CD4-positive, alpha-beta memory T cell (primary cell): Measurements from ENCODE around the gene KRTAP10-4. TPM values are rescaled to one million over a fixed set of nuclear protein-coding genes. Genes with fewer than 3 reads are reported as not detected.

ENCODE experiments used
- CTCF ChIA-PET: fragments of 350-600 bp; sonication (Branson Sonifier 250); formaldehyde crosslinking; loops from one replicate; lab custom pipeline; 2021; ENCODE audit warnings: inconsistent platforms; ENCODE audit not compliant: partially characterized antibody; lab: Charles Lee
- POLR2A ChIA-PET: fragments of 350-600 bp; sonication (Branson Sonifier 250); formaldehyde crosslinking; loops from one replicate; lab custom pipeline; 2021; ENCODE audit not compliant: partially characterized antibody; lab: Charles Lee
- DNase-seq, 5 donors: peaks; one replicate each; pipeline versions ENCODE4 v3.0.0 to v3.0.0-alpha.2; 2020 to 2022; ENCODE audit warnings: mixed read lengths in 1 of 5
- H3K27ac ChIP-seq: one replicate; pipeline ENCODE4 v1.7.0; 2013; ENCODE audit warnings: low read depth, low read length
- H3K27me3 ChIP-seq: 2 replicates; pipeline ENCODE4 v1.7.0; 2013; ENCODE audit warnings: mild to moderate bottlenecking, low read length, moderate library complexity; ENCODE audit not compliant: insufficient read depth
- H3K36me3 ChIP-seq: 2 replicates; pipeline ENCODE4 v1.7.0; 2013; ENCODE audit warnings: mild to moderate bottlenecking, low read length, moderate library complexity; ENCODE audit not compliant: insufficient read depth
- H3K4me1 ChIP-seq: 2 replicates; pipeline ENCODE4 v1.7.0; 2013; ENCODE audit warnings: mild to moderate bottlenecking, low read length, moderate library complexity; ENCODE audit not compliant: insufficient read depth
- H3K4me3 ChIP-seq, 2 donors: one replicate each; pipeline ENCODE4 v1.7.0; 2013; ENCODE audit warnings: low read length in 2 of 2, mild to moderate bottlenecking in 1 of 2
- H3K9me3 ChIP-seq, 2 donors: one replicate each; pipeline ENCODE4 v1.7.0; 2013; ENCODE audit warnings: low read length in 2 of 2, control low read depth in 1 of 2; ENCODE audit not compliant: control insufficient read depth in 1 of 2
- H3K27ac Mint-ChIP-seq, 7 donors: one replicate each; pipeline ENCODE4 v1.8.0; 2020 to 2021; ENCODE audit warnings: mixed read lengths in 7 of 7, mild to moderate bottlenecking in 6 of 7, inconsistent platforms in 3 of 7, moderate library complexity in 3 of 7
- H3K27me3 Mint-ChIP-seq, 2 donors: one replicate each; pipeline ENCODE4 v1.8.0; 2020 to 2021; ENCODE audit warnings: mixed read lengths in 2 of 2
- H3K36me3 Mint-ChIP-seq, 2 donors: one replicate each; pipeline ENCODE4 v1.8.0; 2020 to 2021; ENCODE audit warnings: mixed read lengths in 2 of 2, inconsistent platforms in 1 of 2, mild to moderate bottlenecking in 1 of 2
- H3K4me1 Mint-ChIP-seq, 4 donors: one replicate each; pipeline ENCODE4 v1.8.0; 2020 to 2021; ENCODE audit warnings: mixed read lengths in 4 of 4, mild to moderate bottlenecking in 1 of 4
- H3K4me3 Mint-ChIP-seq, 8 donors: one replicate each; pipeline ENCODE4 v1.8.0; 2020 to 2021; ENCODE audit warnings: mixed read lengths in 8 of 8, mild to moderate bottlenecking in 7 of 8, moderate library complexity in 6 of 8, inconsistent platforms in 3 of 8
- H3K9me3 Mint-ChIP-seq, 8 donors: one replicate each; pipeline ENCODE4 v1.8.0; 2020 to 2021; ENCODE audit warnings: mixed read lengths in 8 of 8, mild to moderate bottlenecking in 5 of 8, inconsistent platforms in 3 of 8, moderate library complexity in 1 of 8
- intact Hi-C: fragments of 100-400 bp; cut with micrococcal nuclease; formaldehyde crosslinking; loops from one replicate; pipeline ENCODE4 v1.15.1; 2023
- polyA plus RNA-seq, 2 donors: library from polyadenylated mRNA; unstranded; fragments of 300-500 nt; fragmentation: Illumina TruSeq; gene quantifications; one replicate each; pipeline ENCODE4 v1.2.3, GENCODE V29; 2021
- total RNA-seq, 2 experiments: library from RNA; stranded (reverse); gene quantifications; one replicate each; pipeline ENCODE4 v1.2.3, GENCODE V29; 2021

KRTAP10-4 gene
- total and polyA plus RNA-seq, 4 experiments from 2014 or later = not detected

DNA sequence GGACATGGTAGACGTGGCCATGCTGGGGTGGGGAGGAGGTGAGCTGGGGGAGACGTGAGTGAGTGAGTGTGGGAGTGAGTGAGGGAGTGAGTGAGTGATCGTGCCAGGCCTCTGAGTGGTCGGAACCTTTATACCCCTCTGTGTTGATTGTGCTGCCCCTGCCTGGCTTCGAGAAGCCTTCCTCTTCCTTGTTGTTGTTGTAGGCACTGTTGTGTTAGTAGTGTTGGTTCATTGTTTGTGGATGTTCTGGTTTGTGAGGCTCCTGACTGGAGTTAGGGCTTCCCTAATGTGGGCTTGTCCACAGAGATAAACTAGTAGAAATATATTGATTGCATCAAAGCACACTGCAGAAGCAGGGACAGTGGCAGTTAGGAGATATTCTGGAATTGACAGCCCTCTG, 14.8 kb upstream of the KRTAP10-4 start, which contains the start of gene KRTAP10-3:
Gene KRTAP10-3, minus strand, starts transcription at position 101 of the 400 bp plus-strand sequence. Its CDS starts 80 bp downstream, at position 21.
- H3K27me3 ChIP-seq = no peaks in the 10 kb centered on the region
- intact Hi-C loops = no loop called here
- no peaks in the 10 kb centered on the region for H3K4me1 Mint-ChIP-seq
- POLR2A ChIA-PET = no interaction called here
- H3K27ac Mint-ChIP-seq = peak within 1 kb of the TSS in 3 of 7 donors; percentile 17 to 79 (median 62)
- H3K27ac ChIP-seq = no peak within 1 kb of the TSS
- H3K4me3 Mint-ChIP-seq = no peak within 1 kb of the TSS
- H3K9me3 Mint-ChIP-seq = peaks cover 2 to 44% (median 25%) of the 10 kb centered on the region in 8 donors
- CTCF ChIA-PET = no interaction called here
- H3K4me1 ChIP-seq = no peaks in the 10 kb centered on the region
- peaks cover 0 to 4% of the 10 kb centered on the region in 2 donors for H3K27me3 Mint-ChIP-seq
- no peaks in the 10 kb centered on the region for H3K36me3 ChIP-seq
- no peak within 1 kb of the TSS for H3K4me3 ChIP-seq
- DNase-seq = no peak
- H3K36me3 Mint-ChIP-seq = peaks cover 2 to 3% of the 10 kb centered on the region in 2 donors
- no peaks in the 10 kb centered on the region for H3K9me3 ChIP-seq

DNA sequence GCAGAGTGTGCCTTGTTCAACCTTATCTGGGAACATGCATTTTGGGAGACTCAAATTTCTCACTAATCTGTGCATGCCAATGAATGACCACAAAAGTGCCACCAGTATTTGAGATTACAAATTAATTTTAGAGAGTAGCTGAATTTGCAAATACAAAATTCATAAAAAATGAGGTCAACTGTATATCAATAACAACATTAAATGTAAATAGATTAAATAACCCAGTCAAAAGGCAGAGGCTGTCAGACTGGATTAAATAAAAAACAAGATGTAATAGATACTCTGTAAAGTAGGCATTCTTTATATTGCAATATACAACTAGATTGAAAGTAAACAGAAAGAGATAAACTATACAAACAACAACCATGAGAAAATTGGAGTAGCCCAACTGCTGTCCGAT, 9.4 kb upstream of the KRTAP10-4 start:
- ChIA-PET POLR2A (interaction anchor here (0.7 kb wide), 1 partner anchor 17 kb away, joined by 3 read pairs; no protein-coding TSS in a partner anchor), CTCF (interaction anchor here (1.2 kb wide), 1 partner anchor 179 kb away, joined by 3 read pairs; no protein-coding TSS in a partner anchor)
- no peak for DNase-seq
- Mint-ChIP-seq H3K4me1 (peaks cover 9 to 14% (median 11%) of the 10 kb centered on the region in 4 donors), H3K36me3 (peaks cover 2 to 3% of the 10 kb centered on the region in 2 donors), H3K4me3 (no peak overlapping the region), H3K27ac (peak overlapping the region in 1 of 7 donors; percentile 23), H3K27me3 (peaks cover 0 to 1% of the 10 kb centered on the region in 2 donors), H3K9me3 (peaks cover 2 to 36% (median 28%) of the 10 kb centered on the region in 8 donors)
- H3K27me3 ChIP-seq = no peaks in the 10 kb centered on the region
- H3K27ac ChIP-seq = no peak overlapping the region
- no peaks in the 10 kb centered on the region for H3K9me3 ChIP-seq
- peaks cover 13% of the 10 kb centered on the region for H3K4me1 ChIP-seq
- intact Hi-C loops = no loop called here
- H3K4me3 ChIP-seq = no peak overlapping the region
- no peaks in the 10 kb centered on the region for H3K36me3 ChIP-seq

DNA sequence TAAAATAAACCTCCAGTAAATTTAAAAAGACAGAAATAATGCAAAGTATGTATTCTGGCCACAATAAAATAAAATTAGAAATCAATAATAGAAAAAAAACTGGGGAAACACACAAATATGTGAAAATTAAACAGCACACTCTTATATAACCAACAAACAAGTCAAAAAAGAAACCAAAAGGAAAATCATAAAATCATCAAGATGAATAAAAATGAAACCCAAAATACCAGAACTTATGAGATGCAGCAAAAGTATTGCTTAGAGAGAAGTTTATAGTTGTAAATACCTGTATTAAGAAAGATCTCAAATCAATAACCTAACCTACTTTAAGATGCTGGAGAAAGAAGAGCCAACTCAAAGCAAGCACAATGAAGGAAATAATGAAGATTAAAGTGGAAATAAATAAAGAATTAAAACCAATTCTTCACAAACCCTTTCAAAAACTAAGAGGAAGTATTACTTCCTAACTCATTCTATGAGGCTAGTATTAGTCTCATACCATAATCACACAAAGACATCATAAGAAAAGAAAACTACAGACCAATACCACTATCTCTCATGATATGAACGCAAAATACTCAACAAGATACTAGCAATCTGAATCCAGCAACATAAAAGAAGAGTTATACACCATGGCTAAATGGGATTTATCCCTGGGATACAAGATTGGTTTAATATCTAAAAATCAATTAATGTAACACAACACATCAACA, 8.5 kb upstream of the KRTAP10-4 start:
- no peaks in the 10 kb centered on the region for H3K27me3 ChIP-seq
- no peak overlapping the region for H3K27ac ChIP-seq
- Mint-ChIP-seq H3K27ac (peak overlapping the region; percentile 23 to 94 (median 65)), H3K4me3 (peak overlapping the region in 6 of 8 donors; percentile 29 to 60 (median 48)), H3K4me1 (peaks cover 10 to 14% (median 11%) of the 10 kb centered on the region in 4 donors), H3K27me3 (peaks cover 0 to 1% of the 10 kb centered on the region in 2 donors), H3K9me3 (peaks cover 2 to 31% (median 24%) of the 10 kb centered on the region in 8 donors), H3K36me3 (peaks cover 2 to 3% of the 10 kb centered on the region in 2 donors)
- DNase-seq = peak in 1 of 5 donors; percentile 16
- CTCF ChIA-PET = interaction anchor here (1.2 kb wide), 1 partner anchor 178 kb away, joined by 3 read pairs; no protein-coding TSS in a partner anchor
- intact Hi-C loops = no loop called here
- peaks cover 13% of the 10 kb centered on the region for H3K4me1 ChIP-seq
- H3K4me3 ChIP-seq = no peak overlapping the region
- no peaks in the 10 kb centered on the region for H3K9me3 ChIP-seq
- POLR2A ChIA-PET = no interaction called here
- H3K36me3 ChIP-seq = no peaks in the 10 kb centered on the region

DNA sequence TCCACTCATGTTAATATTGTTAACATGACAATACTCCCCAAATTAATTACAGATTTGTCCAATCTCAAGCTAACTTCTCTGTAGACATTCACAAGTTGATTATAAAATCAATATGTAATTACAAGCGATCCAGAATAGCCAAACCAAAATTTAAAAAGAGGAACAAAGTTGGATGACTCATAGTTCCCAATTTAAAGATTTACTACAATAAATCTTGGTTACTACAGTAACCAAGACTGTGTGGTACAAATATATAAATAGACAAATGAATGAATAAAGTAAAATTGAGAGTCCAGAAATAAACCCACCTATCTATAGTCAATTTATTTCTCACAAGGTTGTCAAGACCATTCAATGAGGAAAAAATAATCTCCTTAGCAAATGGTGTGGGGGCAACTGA, 7.1 kb upstream of the KRTAP10-4 start:
- no peaks in the 10 kb centered on the region for H3K9me3 ChIP-seq
- peaks cover 0 to 3% of the 10 kb centered on the region in 2 donors for H3K36me3 Mint-ChIP-seq
- intact Hi-C loops = no loop called here
- H3K27ac Mint-ChIP-seq = no peak overlapping the region
- H3K27me3 Mint-ChIP-seq = peaks cover 1 to 2% of the 10 kb centered on the region in 2 donors
- peaks cover 2 to 20% (median 16%) of the 10 kb centered on the region in 8 donors for H3K9me3 Mint-ChIP-seq
- POLR2A ChIA-PET = no interaction called here
- no peaks in the 10 kb centered on the region for H3K27me3 ChIP-seq
- CTCF ChIA-PET = no interaction called here
- no peak overlapping the region for H3K4me3 ChIP-seq
- peaks cover 13% of the 10 kb centered on the region for H3K4me1 ChIP-seq
- no peak overlapping the region for H3K27ac ChIP-seq
- H3K4me3 Mint-ChIP-seq = no peak overlapping the region
- H3K36me3 ChIP-seq = no peaks in the 10 kb centered on the region
- peaks cover 10 to 14% (median 11%) of the 10 kb centered on the region in 4 donors for H3K4me1 Mint-ChIP-seq
- DNase-seq = no peak

DNA sequence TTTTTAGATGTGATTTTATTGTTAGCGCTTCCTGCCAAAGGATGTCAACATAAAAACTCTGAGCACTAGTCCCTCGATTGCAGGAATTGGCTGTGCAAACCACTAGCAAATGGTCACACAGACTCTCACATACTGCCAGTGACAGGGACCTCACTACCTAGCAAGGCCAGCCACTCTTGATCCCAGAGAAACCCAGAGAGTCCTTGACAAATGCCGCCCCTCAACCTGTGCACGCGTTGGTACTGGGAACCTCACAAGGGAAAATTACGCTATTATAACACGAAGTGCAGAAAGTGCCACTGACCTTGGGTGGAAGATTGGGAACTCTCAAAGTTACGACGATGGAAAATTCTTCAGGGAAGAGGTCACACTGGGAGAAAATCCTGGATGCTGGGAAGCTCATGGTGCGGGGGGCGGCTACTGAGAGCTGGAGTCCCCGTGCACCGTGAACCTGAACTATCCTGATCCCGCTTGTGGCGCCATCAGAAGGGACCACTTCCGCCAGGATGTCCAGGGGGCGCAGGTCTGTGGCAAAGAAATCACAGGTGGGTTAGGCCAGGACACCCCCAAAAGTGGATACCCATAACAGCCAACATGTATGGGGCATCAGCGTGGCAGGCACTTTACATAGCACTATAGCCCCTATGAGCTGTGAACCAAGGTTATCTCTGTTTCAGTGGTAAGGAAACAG, 5.9 kb upstream of the KRTAP10-4 start:
- Mint-ChIP-seq H3K4me3 (no peak overlapping the region), H3K27ac (peak overlapping the region in 2 of 7 donors; percentile 4 to 17), H3K9me3 (peaks cover 0 to 11% (median 5%) of the 10 kb centered on the region in 8 donors), H3K27me3 (peaks cover 1 to 4% of the 10 kb centered on the region in 2 donors), H3K36me3 (no peaks in the 10 kb centered on the region), H3K4me1 (peaks cover 10 to 14% (median 11%) of the 10 kb centered on the region in 4 donors)
- ChIA-PET CTCF (interaction anchor here (1.1 kb wide), 1 partner anchor 175 kb away, joined by 3 read pairs; no protein-coding TSS in a partner anchor), POLR2A (no interaction called here)
- Histone ChIP-seq H3K4me1 (peaks cover 13% of the 10 kb centered on the region), H3K27ac (no peak overlapping the region), H3K4me3 (no peak overlapping the region), H3K27me3 (no peaks in the 10 kb centered on the region), H3K36me3 (no peaks in the 10 kb centered on the region), H3K9me3 (no peaks in the 10 kb centered on the region)
- no peak for DNase-seq
- intact Hi-C loops = no loop called here

DNA sequence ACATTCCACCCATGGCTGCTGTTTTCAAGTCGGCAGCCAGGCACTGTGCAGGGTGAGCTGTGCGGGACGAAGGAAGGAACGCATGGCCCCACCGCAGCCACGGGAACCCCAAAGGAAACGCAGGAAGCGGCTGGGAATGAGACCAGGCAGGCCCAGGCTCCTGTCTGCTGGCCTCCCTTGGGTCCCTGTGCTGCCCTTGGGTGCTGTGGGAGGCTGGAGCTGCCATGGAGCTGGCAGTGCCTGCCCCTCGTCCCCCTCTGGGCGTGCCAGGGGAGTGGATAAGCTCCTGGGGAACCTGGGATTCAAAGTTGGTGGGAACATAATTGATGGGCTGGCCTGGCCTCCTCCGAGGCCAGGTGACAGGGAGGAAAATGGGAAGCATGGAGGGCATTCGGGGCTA, 5.3 kb upstream of the KRTAP10-4 start:
- no peak overlapping the region for H3K27ac Mint-ChIP-seq
- H3K27ac ChIP-seq = no peak overlapping the region
- H3K4me3 Mint-ChIP-seq = no peak overlapping the region
- H3K27me3 ChIP-seq = no peaks in the 10 kb centered on the region
- intact Hi-C loops = no loop called here
- POLR2A ChIA-PET = no interaction called here
- no peaks in the 10 kb centered on the region for H3K9me3 ChIP-seq
- peaks cover 0 to 6% (median 2%) of the 10 kb centered on the region in 8 donors for H3K9me3 Mint-ChIP-seq
- no peaks in the 10 kb centered on the region for H3K36me3 ChIP-seq
- CTCF ChIA-PET = interaction anchor here (1.1 kb wide), 1 partner anchor 174 kb away, joined by 3 read pairs; no protein-coding TSS in a partner anchor
- H3K4me1 Mint-ChIP-seq = peaks cover 10 to 14% (median 11%) of the 10 kb centered on the region in 4 donors
- H3K4me3 ChIP-seq = no peak overlapping the region
- H3K4me1 ChIP-seq = peaks cover 13% of the 10 kb centered on the region
- DNase-seq = no peak
- H3K27me3 Mint-ChIP-seq = peaks cover 1 to 4% of the 10 kb centered on the region in 2 donors
- H3K36me3 Mint-ChIP-seq = no peaks in the 10 kb centered on the region
